RWPE1 (cell line): ENCODE data around the gene MUC5B.

Experiments
- CTCF ChIA-PET: fragments of 350-600 bp; sonication (Branson Sonifier 250); formaldehyde crosslinking; extraction: SDS; loops from one replicate; lab custom pipeline; 2021; lab: Yijun Ruan, JAX
- POLR2A ChIA-PET: fragments of 400-600 bp; formaldehyde crosslinking; extraction: SDS; loops from one replicate; lab custom pipeline; 2020; ENCODE audit warnings: antibody characterized with exemption; ENCODE audit not compliant: low non-redundant PET; lab: Yijun Ruan, JAX
- DNase-seq: peaks from one replicate; pipeline ENCODE4 v3.0.0; 2012; ENCODE audit warnings: low spot score
- H3K27ac ChIP-seq: fragments of 450-650 bp; 2 replicates; pipeline ENCODE4 v1.5.1; 2017
- TF ChIP-seq, protein P1 (sequence below): fragments of 450-650 bp; conservative IDR thresholded peaks from 2 replicates; pipeline ENCODE4 v1.5.1; 2017; ENCODE audit warnings: low read depth, mild to moderate bottlenecking

MUC5B gene

DNA sequence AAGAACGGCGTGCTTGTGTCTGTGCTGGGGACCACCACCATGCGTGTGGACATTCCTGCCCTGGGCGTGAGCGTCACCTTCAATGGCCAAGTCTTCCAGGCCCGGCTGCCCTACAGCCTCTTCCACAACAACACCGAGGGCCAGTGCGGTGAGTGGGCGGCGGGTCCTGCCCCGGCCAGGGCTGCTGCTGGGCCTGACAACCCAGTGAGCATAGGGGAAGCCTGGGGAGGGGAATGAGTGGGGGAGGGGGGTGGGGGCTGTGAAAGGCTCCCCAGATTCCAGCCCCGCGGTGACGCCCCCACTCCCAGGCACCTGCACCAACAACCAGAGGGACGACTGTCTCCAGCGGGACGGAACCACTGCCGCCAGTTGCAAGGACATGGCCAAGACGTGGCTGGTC is 31.9 kb downstream of the MUC5B start:
- POLR2A ChIA-PET = no interaction called here
- no peak for DNase-seq
- TF ChIP-seq, protein P1, sequence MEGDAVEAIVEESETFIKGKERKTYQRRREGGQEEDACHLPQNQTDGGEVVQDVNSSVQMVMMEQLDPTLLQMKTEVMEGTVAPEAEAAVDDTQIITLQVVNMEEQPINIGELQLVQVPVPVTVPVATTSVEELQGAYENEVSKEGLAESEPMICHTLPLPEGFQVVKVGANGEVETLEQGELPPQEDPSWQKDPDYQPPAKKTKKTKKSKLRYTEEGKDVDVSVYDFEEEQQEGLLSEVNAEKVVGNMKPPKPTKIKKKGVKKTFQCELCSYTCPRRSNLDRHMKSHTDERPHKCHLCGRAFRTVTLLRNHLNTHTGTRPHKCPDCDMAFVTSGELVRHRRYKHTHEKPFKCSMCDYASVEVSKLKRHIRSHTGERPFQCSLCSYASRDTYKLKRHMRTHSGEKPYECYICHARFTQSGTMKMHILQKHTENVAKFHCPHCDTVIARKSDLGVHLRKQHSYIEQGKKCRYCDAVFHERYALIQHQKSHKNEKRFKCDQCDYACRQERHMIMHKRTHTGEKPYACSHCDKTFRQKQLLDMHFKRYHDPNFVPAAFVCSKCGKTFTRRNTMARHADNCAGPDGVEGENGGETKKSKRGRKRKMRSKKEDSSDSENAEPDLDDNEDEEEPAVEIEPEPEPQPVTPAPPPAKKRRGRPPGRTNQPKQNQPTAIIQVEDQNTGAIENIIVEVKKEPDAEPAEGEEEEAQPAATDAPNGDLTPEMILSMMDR = no peak
- no peak overlapping the region for H3K27ac ChIP-seq
- CTCF ChIA-PET = no interaction called here

DNA sequence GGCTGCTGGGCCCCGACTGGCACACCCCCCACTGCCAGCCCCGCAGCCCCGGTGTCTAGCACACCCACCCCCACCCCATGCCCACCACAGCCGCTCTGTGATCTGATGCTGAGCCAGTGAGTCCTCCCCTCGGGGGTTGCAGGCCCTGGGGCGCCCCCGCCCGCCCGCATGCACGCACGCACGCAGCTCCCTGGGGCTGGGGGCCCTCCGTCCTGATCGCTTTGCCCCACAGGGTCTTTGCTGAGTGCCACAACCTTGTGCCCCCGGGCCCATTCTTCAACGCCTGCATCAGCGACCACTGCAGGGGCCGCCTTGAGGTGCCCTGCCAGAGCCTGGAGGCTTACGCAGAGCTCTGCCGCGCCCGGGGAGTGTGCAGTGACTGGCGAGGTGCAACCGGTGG is 32.3 kb downstream of the MUC5B start:
- H3K27ac ChIP-seq = no peak overlapping the region
- DNase-seq = no peak
- TF ChIP-seq, protein P1 = no peak
- CTCF ChIA-PET = no interaction called here
- POLR2A ChIA-PET = no interaction called here

DNA sequence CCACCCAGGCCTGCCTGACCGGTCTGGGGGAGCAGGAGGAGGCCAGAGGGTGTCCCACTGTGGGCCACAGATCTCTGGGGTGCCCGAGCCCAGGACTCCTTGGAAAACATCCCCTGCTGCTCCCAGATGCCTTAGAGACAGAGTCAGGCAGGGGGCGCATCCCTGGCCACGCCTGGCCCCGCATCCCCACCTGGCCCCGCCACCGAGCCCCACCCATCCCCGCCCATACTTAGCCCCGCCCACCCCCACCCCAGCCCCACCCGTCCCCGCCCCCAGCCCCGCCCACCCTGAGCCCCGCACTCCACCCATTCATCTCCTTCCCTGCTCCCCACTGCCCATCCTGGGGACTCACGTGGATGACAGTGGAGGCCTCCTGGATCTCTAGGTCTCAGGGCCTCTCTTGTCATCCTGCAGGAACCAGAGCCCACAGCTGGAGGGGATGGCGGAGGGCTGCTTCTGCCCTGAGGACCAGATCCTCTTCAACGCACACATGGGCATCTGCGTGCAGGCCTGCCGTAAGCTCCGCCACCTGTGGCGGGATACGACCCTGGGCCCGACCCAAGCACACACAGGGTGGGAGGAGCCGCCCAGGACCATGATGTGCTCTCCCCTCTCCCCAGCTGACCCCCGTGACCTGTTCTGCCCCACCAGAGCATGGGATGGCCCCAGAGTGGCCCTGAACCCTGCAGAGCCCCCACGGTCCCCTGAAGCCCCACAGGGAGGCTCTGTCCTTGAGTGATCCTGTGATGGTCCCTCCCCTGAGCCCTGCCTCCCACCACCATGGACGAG is 33.6 kb downstream of the MUC5B start:
- H3K27ac ChIP-seq = no peak overlapping the region
- ChIA-PET POLR2A (no interaction called here), CTCF (no interaction called here)
- TF ChIP-seq, protein P1 = no peak
- DNase-seq = no peak

DNA sequence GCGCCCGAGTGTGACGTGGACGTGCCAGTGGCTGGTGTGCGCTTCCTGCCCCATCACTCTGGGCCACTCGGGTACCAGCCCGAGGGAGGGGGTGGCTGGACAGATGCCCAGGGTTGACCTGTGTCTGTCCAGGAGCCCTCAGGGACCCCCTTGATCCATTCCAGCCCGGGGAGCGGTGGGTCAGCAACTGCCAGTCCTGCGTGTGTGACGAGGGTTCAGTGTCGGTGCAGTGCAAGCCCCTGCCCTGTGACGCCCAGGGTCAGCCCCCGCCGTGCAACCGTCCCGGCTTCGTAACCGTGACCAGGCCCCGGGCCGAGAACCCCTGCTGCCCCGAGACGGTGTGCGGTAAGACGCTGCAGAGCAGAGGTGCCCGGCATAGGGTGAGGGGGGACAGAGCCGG is 34.5 kb downstream of the MUC5B start:
- TF ChIP-seq, protein P1 = no peak
- POLR2A ChIA-PET = no interaction called here
- DNase-seq = no peak
- CTCF ChIA-PET = no interaction called here
- H3K27ac ChIP-seq = no peak overlapping the region

DNA sequence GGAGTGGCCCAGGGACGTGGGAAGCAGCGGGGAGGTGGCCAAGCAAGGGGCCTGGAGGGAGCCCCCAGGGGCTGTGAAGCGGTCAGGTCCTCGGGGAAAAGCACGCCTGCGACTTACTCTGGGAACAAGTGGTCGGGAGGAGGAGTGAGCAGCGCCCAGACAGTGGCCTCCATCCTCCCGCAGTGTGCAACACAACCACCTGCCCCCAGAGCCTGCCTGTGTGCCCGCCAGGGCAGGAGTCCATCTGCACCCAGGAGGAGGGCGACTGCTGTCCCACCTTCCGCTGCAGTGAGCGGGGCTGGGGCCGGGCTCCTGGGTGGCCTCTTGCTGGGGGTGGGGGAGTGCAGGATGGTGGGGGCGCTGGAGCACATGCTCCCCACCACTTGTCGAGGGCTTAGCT is 35.0 kb downstream of the MUC5B start:
- POLR2A ChIA-PET = no interaction called here
- TF ChIP-seq, protein P1 = no peak

DNA sequence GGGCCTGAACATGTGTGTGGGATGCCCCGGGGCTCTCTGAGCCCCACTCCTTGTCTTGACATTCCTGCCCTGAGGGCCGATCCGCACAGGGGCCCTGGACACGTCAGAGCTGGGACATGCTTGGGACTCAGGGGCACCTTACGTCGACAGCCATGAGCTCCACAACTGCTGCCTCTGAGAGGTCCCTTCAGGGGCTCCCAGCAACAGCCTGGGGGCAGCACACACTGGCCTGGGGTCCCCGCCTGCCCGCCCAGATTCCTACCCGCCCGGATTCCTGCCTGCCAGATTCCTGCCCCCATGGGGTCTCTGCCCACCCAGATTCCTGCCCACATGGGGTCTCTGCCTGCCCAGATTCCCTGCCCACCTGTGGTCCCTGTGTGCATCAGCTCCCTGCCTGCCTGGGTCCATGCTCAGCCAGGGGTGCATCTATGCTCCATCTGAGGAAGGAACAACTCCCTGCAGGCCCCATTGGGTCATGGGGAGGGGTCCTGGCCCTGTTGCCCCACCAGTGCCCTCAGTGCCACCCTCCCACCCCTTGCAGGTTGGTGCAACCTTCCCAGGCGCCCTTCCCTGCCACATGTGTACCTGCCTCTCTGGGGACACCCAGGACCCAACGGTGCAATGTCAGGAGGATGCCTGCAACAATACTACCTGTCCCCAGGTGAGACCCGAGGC is 35.7 kb downstream of the MUC5B start:
- no peak overlapping the region for H3K27ac ChIP-seq
- CTCF ChIA-PET = interaction anchor here (0.6 kb wide), 1 partner anchor 89 kb away, joined by 3 read pairs; no protein-coding TSS in a partner anchor
- TF ChIP-seq, protein P1 = no peak
- POLR2A ChIA-PET = no interaction called here
- DNase-seq = no peak

More for the DNA sequence above, 35.0 kb downstream of the MUC5B start:
- no peak for DNase-seq
- no peak overlapping the region for H3K27ac ChIP-seq
- CTCF ChIA-PET = interaction anchor here (0.6 kb wide), 1 partner anchor 90 kb away, joined by 3 read pairs; no protein-coding TSS in a partner anchor
